Right kidney (tissue), 1 donor: ENCODE results near the gene RPL19.
"Not testable (repeated sequence)": the region's sequence is repeated elsewhere in the genome, so short reads cannot be mapped to it uniquely, and the experiment has no call there.

Experiments used
- DNase-seq: peaks from one replicate; pipeline ENCODE4 v3.0.0-alpha.2; 2016

The RPL19 gene

GRCh38 chr17:39243155-39243554 is 43.1 kb downstream of the RPL19 start:
- DNase-seq, result no peak

- DNase-seq, result no peak
Measured at GRCh38 chr17:39244016-39244599, 44.0 kb downstream of the RPL19 start.

DNA sequence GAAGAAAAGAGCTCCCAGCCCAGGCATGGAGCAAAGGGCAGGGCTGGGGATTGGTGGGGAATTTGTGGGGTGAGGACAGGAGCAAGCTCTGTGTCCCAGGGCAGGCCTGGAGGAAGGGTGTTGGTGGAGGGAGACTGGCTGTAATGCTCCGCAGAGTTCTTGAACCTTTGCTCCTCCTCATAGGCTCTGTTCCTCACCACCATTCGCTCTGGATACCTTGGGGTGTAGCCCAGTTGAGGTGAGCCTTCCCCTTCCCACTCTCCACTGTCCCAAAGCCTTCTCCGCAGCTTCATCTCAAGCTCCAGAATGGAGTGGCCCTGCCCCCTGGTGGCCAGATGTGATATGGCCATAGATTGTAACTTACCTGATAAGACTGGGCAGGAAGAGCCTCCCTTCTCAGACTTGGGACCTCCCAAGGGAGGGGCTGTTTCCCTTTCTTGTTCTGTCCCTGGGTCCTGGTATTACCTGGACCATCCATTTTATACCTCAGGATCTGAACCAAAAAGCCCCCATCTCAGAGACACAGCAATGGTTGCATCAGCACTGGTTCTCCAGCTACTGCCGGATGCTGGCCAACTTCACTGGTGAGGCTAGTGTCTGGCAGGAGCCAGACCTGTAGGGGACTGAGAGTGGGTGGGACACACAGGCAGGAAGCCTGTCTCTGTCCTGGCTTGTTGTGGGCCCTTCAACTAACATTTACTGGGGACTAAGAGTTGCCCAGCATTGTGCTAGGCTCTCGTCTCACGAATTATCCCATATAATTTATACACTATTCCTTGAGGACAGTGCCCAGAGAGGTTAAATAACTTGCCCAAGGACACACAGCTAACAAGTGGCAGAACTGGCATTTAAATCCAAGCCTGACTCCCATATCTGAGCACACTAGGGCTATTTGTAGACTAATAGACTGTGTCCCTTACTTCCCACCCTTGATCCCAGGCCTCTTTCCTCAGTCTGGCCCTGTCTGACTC is 44.8 kb downstream of the RPL19 start:
- peak; percentile 70 for DNase-seq

DNA sequence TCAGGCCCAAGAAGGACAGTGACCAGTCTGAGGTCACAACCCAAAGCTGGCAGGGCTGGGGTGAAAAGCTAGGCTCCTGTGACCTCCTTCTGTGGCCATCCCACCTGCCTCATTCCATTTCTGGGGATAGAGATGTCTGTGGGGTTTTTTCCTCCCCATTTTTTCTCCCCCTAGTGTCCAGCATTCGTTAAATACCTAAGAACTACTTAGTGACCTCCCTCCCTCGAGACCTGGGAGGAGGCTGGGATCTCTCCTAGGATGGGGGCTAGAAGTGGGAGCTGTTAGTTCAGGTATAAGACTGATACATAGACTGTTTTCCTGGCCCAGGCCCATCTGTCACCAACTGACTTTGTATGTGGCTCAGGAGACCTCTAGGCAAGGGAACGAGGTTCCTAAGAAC is 46.2 kb downstream of the RPL19 start:
- no peak for DNase-seq

DNA sequence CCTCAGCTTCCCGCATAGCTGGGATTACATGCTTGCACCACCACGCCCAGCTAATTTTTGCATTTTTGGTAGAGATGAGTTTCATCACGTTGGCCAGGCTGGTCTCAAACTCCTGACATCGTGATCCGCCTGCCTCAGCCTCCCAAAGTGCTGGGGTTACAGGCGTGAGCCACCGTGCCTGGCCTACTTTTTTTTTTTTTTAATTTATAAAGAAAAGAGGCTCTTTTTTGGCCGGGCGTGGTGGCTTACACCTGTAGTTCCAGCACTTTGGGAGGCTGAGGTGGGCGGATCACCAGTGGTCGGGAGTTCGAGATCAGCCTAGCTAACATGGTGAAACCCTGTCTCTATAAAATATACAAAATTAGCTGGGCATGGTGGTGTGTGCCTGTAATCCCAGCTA is 50.0 kb downstream of the RPL19 start:
- not testable (repeated sequence) for DNase-seq

GRCh38 chr17:39251997-39252396 is 51.9 kb downstream of the RPL19 start:
- DNase-seq, result no peak

- no peak for DNase-seq
Measured at GRCh38 chr17:39252788-39253460, 52.8 kb downstream of the RPL19 start.
